GM21390 (cell line): ENCODE results near the gene EHMT1.
"Not testable (repeated sequence)": the region's sequence is repeated elsewhere in the genome, so short reads cannot be mapped to it uniquely, and the experiment has no call there.

Experiments used
- ATAC-seq: cut with Tn5 transposase; IDR thresholded peaks from one replicate; pipeline ENCODE4 v1.9.1; 2021; ENCODE audit not compliant: unreplicated experiment

Gene EHMT1

GRCh38 chr9:137800196-137801022, 181.6 kb downstream of the EHMT1 start:
- no peak for ATAC-seq

GRCh38 chr9:137801023-137801319, 182.2 kb downstream of the EHMT1 start:
- ATAC-seq: no peak

- no peak for ATAC-seq
These were observed 183.2 kb downstream of the EHMT1 start for GRCh38 chr9:137802021-137802420.

- no peak for ATAC-seq
These were observed 183.9 kb downstream of the EHMT1 start for GRCh38 chr9:137802521-137803243.

GRCh38 chr9:137804908-137805630, 186.3 kb downstream of the EHMT1 start:
- no peak for ATAC-seq

- ATAC-seq: no peak
These were observed 189.2 kb downstream of the EHMT1 start for GRCh38 chr9:137807721-137808703.

GRCh38 chr9:137809040-137809576, 190.3 kb downstream of the EHMT1 start:
- ATAC-seq: no peak

GRCh38 chr9:137809726-137810450, 191.1 kb downstream of the EHMT1 start:
- not testable (repeated sequence) for ATAC-seq

GRCh38 chr9:137811283-137811870, 192.6 kb downstream of the EHMT1 start:
- no peak for ATAC-seq

- ATAC-seq: no peak
These were observed 193.7 kb downstream of the EHMT1 start for GRCh38 chr9:137812356-137813023.

GRCh38 chr9:137813167-137813566, 194.4 kb downstream of the EHMT1 start:
- ATAC-seq: no peak

- ATAC-seq: no peak
These were observed 195.0 kb downstream of the EHMT1 start for GRCh38 chr9:137813651-137814415.

GRCh38 chr9:137814436-137814835, 195.6 kb downstream of the EHMT1 start:
- ATAC-seq: no peak

GRCh38 chr9:137814841-137815240, 196.0 kb downstream of the EHMT1 start:
- no peak for ATAC-seq

- no peak for ATAC-seq
These were observed 196.8 kb downstream of the EHMT1 start for GRCh38 chr9:137815256-137816255.

GRCh38 chr9:137816531-137817235, 197.9 kb downstream of the EHMT1 start:
- ATAC-seq: no peak
